HepG2 (cell line): ENCODE data around the gene AMBRA1. TPM values are rescaled to one million over a fixed set of nuclear protein-coding genes. Genes with fewer than 3 reads are reported as not detected.

Experiments
- AKAP8 ChIP-seq: sonication (generic); formaldehyde crosslinking; IDR thresholded peaks from 2 replicates; pipeline ENCODE4 v1.5.1; 2020; ENCODE audit warnings: mild to moderate bottlenecking, missing genetic modification reagents
- HIVEP1 ChIP-seq: sonication (generic); formaldehyde crosslinking; IDR thresholded peaks from 2 replicates; pipeline ENCODE4 v1.4.0; 2020; ENCODE audit warnings: mild to moderate bottlenecking, missing genetic modification reagents
- HNRNPL ChIP-seq: fragments of 200-400 bp; formaldehyde crosslinking; IDR thresholded peaks from 2 replicates; pipeline ENCODE4 v1.6.1; 2017; ENCODE audit warnings: mild to moderate bottlenecking, low read depth, low read length
- KAT8 ChIP-seq: IDR thresholded peaks from 2 replicates; pipeline ENCODE4 v1.6.1; 2016; ENCODE audit warnings: missing genetic modification reagents, missing compliant biosample characterization
- MAF1 ChIP-seq: sonication (generic); formaldehyde crosslinking; IDR thresholded peaks from 2 replicates; pipeline ENCODE4 v1.5.0; 2020; ENCODE audit warnings: missing genetic modification reagents, borderline replicate concordance
- MXD4 ChIP-seq: IDR thresholded peaks from 2 replicates; pipeline ENCODE4 v1.6.1; 2016; ENCODE audit warnings: mild to moderate bottlenecking, missing biosample characterization, missing genetic modification reagents
- NR2F2 ChIP-seq: IDR thresholded peaks from 2 replicates; pipeline ENCODE4 v1.6.1; 2012; ENCODE audit warnings: low read depth, inconsistent platforms, borderline replicate concordance
- RFXANK ChIP-seq: IDR thresholded peaks from 2 replicates; pipeline ENCODE4 v1.6.1; 2016
- SPEN ChIP-seq: sonication (generic); formaldehyde crosslinking; IDR thresholded peaks from 2 replicates; pipeline ENCODE4 v1.5.1; 2020; ENCODE audit warnings: low read depth, mild to moderate bottlenecking, missing genetic modification reagents
- YEATS4 ChIP-seq: sonication (generic); formaldehyde crosslinking; IDR thresholded peaks from 2 replicates; pipeline ENCODE4 v1.4.0; 2020; ENCODE audit warnings: missing genetic modification reagents, borderline replicate concordance
- ZNF121 ChIP-seq: sonication (generic); formaldehyde crosslinking; IDR thresholded peaks from 2 replicates; pipeline ENCODE4 v1.5.0; 2020; ENCODE audit warnings: mild to moderate bottlenecking, missing genetic modification reagents
- ZNF292 ChIP-seq: sonication (generic); formaldehyde crosslinking; IDR thresholded peaks from 2 replicates; pipeline ENCODE4 v1.8.1; 2022; ENCODE audit warnings: mild to moderate bottlenecking, low read depth, missing genetic modification reagents, borderline replicate concordance
- ZNF3 ChIP-seq: IDR thresholded peaks from 2 replicates; pipeline ENCODE4 v1.7.0; 2017; ENCODE audit warnings: inconsistent platforms
- ZNF33B ChIP-seq: sonication (generic); formaldehyde crosslinking; IDR thresholded peaks from 2 replicates; pipeline ENCODE4 v1.5.1; 2020; ENCODE audit warnings: mild to moderate bottlenecking, missing genetic modification reagents
- ZNF354B ChIP-seq: sonication (generic); formaldehyde crosslinking; IDR thresholded peaks from 2 replicates; pipeline ENCODE4 v1.8.0; 2022; ENCODE audit warnings: mild to moderate bottlenecking, missing genetic modification reagents
- ZNF577 ChIP-seq: sonication (generic); formaldehyde crosslinking; IDR thresholded peaks from 2 replicates; pipeline ENCODE4 v1.4.0; 2020; ENCODE audit warnings: mild to moderate bottlenecking, low read depth, missing genetic modification reagents, borderline replicate concordance
- ZNF7 ChIP-seq: IDR thresholded peaks from 2 replicates; pipeline ENCODE4 v1.6.1; 2016; ENCODE audit warnings: missing biosample characterization, missing genetic modification reagents
- ZNF749 ChIP-seq: sonication (generic); formaldehyde crosslinking; IDR thresholded peaks from 2 replicates; pipeline ENCODE4 v1.8.0; 2022; ENCODE audit warnings: mild to moderate bottlenecking, missing genetic modification reagents, moderate library complexity, borderline replicate concordance
- ZNF75D ChIP-seq: sonication (generic); formaldehyde crosslinking; IDR thresholded peaks from 2 replicates; pipeline ENCODE4 v1.8.1; 2023; ENCODE audit warnings: missing genetic modification reagents, mild to moderate bottlenecking, borderline replicate concordance
- ZNF790 ChIP-seq: sonication (generic); formaldehyde crosslinking; IDR thresholded peaks from 2 replicates; pipeline ENCODE4 v1.8.0; 2022; ENCODE audit warnings: missing genetic modification reagents, mild to moderate bottlenecking, borderline replicate concordance
- ZSCAN29 ChIP-seq: sonication (generic); formaldehyde crosslinking; conservative IDR thresholded peaks from 2 replicates; pipeline ENCODE4 v1.4.0; 2020; ENCODE audit warnings: mild to moderate bottlenecking, missing genetic modification reagents
- polyA plus RNA-seq, 8 experiments: library from polyadenylated mRNA; depleted of rRNA in 3 of 8; stranded (reverse) in 7 of 8; unstranded in 1 of 8; fragments of >200 nt; fragmentation: Illumina TruSeq in 4 of 8; extraction: Trizol in 4 of 8; gene quantifications; 2 replicates each; pipeline versions ENCODE4 v1.2.1 to v1.2.3, GENCODE V29; 2011 to 2016; ENCODE audit warnings: low read depth in 4 of 8, missing spikeins in 1 of 8, mixed read lengths in 1 of 8; ENCODE audit not compliant: insufficient read depth in 1 of 8
- total RNA-seq, 5 experiments: library from RNA; depleted of rRNA; stranded (reverse); fragments of >200 nt; fragmentation: Illumina TruSeq; extraction: Trizol; gene quantifications; 2 replicates each; pipeline ENCODE4 v1.2.3, GENCODE V29; 2016; ENCODE audit warnings: low read depth in 1 of 5
- TF ChIP-seq, protein P1 (sequence below), 2 experiments: sonication (generic) in 1 of 2; formaldehyde crosslinking in 1 of 2; IDR thresholded peaks; 2 replicates each; pipeline versions ENCODE4 v1.5.1 to v1.6.1; 2011 to 2020; ENCODE audit warnings: borderline replicate concordance in 1 of 2, low read depth in 1 of 2, low read length in 1 of 2, mild to moderate bottlenecking in 1 of 2, missing genetic modification reagents in 1 of 2, moderate library complexity in 1 of 2
- TF ChIP-seq, protein P2 (sequence below): sonication (generic); formaldehyde crosslinking; IDR thresholded peaks from 2 replicates; pipeline ENCODE4 v1.4.0; 2020; ENCODE audit warnings: missing genetic modification reagents
- TF ChIP-seq, protein P3 (sequence below): sonication (generic); formaldehyde crosslinking; IDR thresholded peaks from 2 replicates; pipeline ENCODE4 v1.5.0; 2020; ENCODE audit warnings: missing genetic modification reagents

AMBRA1 gene
- total and polyA plus RNA-seq, 2 of the 13 experiments (the other 11 are each of a cell fraction or from before 2014, with no cell fraction given), result 15.7 to 26.0 TPM

DNA sequence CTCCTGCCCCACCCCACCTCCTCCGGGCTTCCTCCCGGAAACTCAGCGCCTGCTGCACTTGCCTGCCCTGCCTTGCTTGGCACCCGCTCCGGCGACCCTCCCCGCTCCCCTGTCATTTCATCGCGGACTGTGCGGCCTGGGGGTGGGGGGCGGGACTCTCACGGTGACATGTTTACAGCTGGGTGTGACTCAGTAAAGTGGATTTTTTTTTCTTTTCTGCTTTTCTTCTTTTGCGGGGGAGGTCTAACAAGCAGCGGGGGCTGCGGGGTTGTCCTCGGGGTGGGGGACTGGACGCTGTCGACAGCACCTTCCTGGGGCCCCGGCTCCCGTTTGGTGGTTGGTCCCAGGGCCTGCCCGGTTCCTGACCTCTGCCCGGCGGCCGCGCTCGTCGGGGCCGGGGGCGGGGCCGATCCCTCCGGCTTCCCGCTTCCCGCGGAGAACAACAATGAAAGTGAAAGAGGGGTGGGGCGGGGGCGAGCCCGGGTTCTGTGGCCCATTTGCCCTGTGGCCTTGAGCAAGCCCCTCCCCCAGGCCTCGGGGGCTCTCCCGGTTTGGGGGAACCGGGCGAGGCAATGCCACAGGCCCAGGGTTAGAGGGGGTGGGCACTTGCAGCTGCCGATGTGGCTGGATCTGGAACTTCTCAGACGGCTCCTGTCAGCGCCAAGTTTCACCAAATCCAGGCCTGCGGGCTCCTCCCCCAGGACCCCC is 213.3 kb downstream of the AMBRA1 start (continued):
- TF ChIP-seq, protein P1, sequence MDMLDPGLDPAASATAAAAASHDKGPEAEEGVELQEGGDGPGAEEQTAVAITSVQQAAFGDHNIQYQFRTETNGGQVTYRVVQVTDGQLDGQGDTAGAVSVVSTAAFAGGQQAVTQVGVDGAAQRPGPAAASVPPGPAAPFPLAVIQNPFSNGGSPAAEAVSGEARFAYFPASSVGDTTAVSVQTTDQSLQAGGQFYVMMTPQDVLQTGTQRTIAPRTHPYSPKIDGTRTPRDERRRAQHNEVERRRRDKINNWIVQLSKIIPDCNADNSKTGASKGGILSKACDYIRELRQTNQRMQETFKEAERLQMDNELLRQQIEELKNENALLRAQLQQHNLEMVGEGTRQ (IDR thresholded peaks at IDR 0.05; ENCODE audit: low read depth, low read length), result no peak
- TF ChIP-seq, protein P1 (CRISPR knock-in tag; IDR thresholded peaks at IDR 0.05; ENCODE audit: borderline replicate concordance), result no peak
- TF ChIP-seq HNRNPL, result no peak
- TF ChIP-seq, protein P2, sequence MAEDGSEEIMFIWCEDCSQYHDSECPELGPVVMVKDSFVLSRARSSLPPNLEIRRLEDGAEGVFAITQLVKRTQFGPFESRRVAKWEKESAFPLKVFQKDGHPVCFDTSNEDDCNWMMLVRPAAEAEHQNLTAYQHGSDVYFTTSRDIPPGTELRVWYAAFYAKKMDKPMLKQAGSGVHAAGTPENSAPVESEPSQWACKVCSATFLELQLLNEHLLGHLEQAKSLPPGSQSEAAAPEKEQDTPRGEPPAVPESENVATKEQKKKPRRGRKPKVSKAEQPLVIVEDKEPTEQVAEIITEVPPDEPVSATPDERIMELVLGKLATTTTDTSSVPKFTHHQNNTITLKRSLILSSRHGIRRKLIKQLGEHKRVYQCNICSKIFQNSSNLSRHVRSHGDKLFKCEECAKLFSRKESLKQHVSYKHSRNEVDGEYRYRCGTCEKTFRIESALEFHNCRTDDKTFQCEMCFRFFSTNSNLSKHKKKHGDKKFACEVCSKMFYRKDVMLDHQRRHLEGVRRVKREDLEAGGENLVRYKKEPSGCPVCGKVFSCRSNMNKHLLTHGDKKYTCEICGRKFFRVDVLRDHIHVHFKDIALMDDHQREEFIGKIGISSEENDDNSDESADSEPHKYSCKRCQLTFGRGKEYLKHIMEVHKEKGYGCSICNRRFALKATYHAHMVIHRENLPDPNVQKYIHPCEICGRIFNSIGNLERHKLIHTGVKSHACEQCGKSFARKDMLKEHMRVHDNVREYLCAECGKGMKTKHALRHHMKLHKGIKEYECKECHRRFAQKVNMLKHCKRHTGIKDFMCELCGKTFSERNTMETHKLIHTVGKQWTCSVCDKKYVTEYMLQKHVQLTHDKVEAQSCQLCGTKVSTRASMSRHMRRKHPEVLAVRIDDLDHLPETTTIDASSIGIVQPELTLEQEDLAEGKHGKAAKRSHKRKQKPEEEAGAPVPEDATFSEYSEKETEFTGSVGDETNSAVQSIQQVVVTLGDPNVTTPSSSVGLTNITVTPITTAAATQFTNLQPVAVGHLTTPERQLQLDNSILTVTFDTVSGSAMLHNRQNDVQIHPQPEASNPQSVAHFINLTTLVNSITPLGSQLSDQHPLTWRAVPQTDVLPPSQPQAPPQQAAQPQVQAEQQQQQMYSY (CRISPR knock-in tag), result no peak
- TF ChIP-seq NR2F2, result no peak
- TF ChIP-seq ZNF121 (CRISPR knock-in tag), result no peak
- TF ChIP-seq ZNF749, result no peak
- TF ChIP-seq ZNF790 (CRISPR knock-in tag), result no peak
- TF ChIP-seq ZSCAN29 (CRISPR knock-in tag), result no peak
- TF ChIP-seq AKAP8 (CRISPR knock-in tag), result peak; percentile 74; the same call in 1 of the 2 replicates
- no peak for TF ChIP-seq MAF1
- no peak for TF ChIP-seq ZNF3 (CRISPR knock-in tag)
- TF ChIP-seq, protein P3, sequence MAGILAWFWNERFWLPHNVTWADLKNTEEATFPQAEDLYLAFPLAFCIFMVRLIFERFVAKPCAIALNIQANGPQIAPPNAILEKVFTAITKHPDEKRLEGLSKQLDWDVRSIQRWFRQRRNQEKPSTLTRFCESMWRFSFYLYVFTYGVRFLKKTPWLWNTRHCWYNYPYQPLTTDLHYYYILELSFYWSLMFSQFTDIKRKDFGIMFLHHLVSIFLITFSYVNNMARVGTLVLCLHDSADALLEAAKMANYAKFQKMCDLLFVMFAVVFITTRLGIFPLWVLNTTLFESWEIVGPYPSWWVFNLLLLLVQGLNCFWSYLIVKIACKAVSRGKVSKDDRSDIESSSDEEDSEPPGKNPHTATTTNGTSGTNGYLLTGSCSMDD (CRISPR knock-in tag), result no peak
- TF ChIP-seq ZNF33B (CRISPR knock-in tag), result no peak
- TF ChIP-seq YEATS4 (CRISPR knock-in tag), result peak; percentile 48
- no peak for TF ChIP-seq ZNF577 (CRISPR knock-in tag)
- TF ChIP-seq ZNF7, result no peak
- peak; percentile 86 for TF ChIP-seq HIVEP1 (CRISPR knock-in tag)
- no peak for TF ChIP-seq RFXANK
- no peak for TF ChIP-seq ZNF292
- TF ChIP-seq ZNF354B, result no peak
- no peak for TF ChIP-seq ZNF75D
- peak; percentile 43; the same call in 1 of the 2 replicates for TF ChIP-seq KAT8
- TF ChIP-seq MXD4 (CRISPR knock-in tag), result no peak
- TF ChIP-seq SPEN (CRISPR knock-in tag), result peak; percentile 56; the same call in 1 of the 2 replicates
